GM18498 (cell line): ENCODE measurements around the gene ASGR1.
"Not testable (repeated sequence)": the region's sequence is repeated elsewhere in the genome, so short reads cannot be mapped to it uniquely, and the experiment has no call there.

Experiments used
- ATAC-seq: cut with Tn5 transposase; IDR thresholded peaks from one replicate; pipeline ENCODE4 v1.9.1; 2021; ENCODE audit warnings: mild to moderate bottlenecking, moderate library complexity; ENCODE audit not compliant: unreplicated experiment

Gene ASGR1

GRCh38 chr17:7191571-7192270 is 12.6 kb upstream of the ASGR1 start:
- ATAC-seq: no peak

- ATAC-seq: no peak
Observed at GRCh38 chr17:7191069-7191468, 11.9 kb upstream of the ASGR1 start.

GRCh38 chr17:7190276-7190917 is 11.2 kb upstream of the ASGR1 start:
- no peak for ATAC-seq

GRCh38 chr17:7186241-7186640 is 7.1 kb upstream of the ASGR1 start:
- no peak for ATAC-seq

GRCh38 chr17:7184647-7185046 is 5.5 kb upstream of the ASGR1 start:
- no peak for ATAC-seq

DNA sequence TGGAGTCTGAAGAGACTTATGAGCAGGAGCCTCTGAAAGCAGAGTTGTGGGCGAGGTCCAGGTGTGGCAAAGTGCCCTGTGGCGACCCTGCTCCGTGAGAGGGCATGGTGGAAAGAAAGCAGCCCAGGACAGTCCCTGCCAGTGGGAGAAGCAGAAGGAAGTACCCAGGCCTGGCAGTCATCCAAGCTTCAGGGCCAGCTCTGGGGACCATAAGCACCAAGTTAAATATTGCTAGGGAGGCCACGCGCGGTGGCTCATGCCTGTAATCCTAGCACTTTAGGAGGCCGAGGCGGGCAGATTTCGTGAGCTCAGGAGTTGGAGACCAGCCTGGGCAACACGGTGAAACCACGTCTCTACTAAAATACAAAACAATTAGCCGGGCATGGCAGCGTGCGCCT is 4.9 kb upstream of the ASGR1 start:
- ATAC-seq: no peak

DNA sequence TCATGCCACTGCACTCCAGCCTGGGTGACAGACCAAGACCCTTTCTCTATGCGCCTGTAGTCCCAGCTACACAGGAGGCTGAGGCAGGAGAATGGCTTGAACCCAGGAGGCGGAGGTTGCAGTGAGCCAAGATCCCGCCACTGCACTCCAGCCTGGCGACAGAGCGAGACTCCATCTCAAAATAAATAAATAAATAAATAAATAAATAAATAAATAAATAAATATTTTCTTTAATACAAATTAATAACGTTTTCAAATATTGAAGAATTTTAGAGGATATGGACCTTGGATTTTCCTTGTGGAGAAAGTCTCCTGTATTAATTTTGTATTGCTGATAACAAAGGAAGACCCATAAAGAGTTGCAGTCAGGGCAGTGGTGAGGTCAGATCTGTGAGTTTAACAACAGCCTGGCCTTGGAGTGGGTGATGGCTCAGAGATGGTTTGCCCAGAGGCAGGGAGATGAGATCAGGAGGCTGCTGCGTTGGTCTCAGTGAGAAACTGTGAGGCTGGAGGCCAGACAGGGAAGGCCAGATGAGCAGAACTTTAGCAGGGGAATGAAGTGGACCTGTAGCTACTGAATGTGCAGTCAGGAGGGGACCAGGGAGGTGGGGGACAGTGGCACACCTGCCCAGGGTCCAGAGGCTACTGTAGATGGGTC is 4.4 kb upstream of the ASGR1 start:
- ATAC-seq: no peak

DNA sequence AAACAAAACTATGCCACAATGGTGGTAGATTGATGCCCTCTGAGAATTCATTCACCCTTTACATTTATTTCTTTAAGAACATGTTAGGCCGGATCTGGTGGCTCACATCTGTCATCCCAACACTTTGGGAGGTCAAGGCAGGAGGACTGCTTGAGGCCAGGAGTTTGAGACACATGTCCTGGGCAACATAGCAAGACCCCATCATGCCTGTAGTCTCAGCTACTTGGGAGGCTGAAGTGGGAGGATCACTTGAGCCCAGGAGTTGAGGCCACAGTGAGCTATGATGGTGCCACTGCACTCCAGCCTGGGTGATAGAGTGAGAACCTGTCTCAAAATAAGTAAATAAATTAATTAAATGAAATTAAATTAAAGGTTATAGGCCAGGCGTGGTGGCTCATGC is 2.9 kb upstream of the ASGR1 start:
- ATAC-seq: not testable (repeated sequence)

DNA sequence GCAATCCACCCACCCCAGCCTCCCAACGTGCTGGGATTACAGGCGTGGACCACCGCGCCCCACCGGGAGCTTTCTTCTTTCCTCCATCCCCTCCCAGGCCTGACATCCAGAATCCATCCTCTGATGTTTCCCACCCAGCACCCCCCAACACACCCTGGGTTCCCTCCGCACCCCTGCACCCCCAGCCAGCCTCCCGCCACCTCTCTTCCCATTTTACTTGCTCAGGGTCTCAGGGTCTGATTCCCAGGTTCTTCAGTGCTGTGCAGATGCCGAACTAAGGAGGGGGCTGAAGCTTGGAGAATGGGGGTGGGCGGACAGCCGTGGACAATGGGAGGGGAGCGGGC is 225 bp downstream of the ASGR1 start:
- ATAC-seq: no peak

DNA sequence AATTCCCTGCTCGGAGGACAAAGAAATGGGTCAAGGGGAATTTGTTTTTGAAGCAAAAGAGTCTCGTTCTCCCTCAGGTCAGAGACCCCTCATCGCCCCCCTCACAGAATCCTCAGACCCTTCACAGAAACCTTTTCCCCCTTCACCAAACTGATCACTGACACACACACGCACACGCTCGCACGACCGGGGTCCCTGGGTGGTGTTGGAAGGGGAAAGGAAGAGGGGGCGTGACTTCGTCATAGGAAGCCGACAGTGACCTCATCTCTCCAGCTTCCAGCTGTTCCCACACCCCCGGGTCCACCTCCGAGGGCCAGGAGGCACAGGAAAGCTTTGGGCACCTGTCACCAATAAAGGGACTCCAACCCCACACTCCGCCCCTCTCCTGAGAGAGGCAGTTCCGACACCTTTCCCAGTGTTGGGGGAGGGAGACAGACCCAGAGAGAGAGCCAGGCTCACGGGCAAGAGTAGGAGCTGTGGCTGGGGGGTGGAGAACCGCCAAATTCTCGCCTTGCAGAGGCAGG is 1.2 kb downstream of the ASGR1 start:
- no peak for ATAC-seq

DNA sequence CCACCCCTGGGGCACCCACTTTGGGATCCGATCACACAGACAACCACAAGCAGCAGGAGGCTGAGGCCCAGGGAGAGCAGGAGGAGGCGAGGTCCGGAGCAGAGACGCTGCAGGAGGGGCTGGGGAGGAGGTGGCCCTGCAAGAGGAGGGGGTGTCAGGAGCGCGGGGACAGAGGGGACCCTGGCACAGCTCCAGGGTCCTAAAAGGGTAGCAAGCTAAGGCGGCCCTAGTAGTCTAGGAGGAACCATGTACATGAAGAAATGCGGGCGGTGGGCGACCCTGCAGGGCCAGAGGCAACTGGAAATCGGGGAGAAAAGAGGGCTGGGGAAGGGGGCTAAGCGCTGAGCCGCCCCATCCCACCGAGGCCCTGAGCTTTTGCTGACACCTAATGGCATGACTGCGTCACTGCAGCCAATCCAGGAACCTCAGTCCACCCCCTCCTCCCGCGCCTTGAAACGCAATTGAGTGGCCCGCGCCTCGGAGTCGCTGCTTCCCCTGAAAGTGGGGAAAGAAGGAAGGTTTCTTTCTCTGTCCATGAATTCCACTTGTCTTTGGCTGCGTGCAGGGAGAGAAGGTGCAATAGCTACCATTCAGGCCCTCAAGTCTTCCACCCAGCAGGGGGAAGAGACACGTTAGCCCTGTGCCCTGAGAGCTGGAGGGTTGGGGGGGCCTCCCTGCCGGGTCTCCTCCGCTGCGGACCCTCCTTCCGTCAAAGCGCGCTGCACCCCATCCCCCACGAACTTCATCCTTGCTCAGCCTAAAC is 1.8 kb downstream of the ASGR1 start:
- ATAC-seq: no peak

DNA sequence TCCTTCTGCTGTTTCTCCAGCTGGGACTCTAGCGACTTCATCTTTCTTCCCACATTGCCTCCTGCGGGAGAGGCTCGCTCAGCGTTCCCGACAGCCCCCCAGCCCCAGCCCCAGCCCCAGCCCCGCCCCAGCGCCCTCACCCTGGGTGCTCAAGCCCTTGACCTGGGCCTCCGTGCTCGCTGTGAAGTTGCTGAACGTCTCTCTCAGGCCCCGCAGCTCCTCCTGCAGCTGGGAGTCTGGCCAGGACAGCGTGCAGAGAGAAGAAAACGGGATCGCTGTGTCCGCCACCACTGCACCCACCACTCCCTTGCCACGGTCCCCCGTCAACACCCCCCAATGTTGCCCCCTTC is 2.4 kb downstream of the ASGR1 start:
- no peak for ATAC-seq

DNA sequence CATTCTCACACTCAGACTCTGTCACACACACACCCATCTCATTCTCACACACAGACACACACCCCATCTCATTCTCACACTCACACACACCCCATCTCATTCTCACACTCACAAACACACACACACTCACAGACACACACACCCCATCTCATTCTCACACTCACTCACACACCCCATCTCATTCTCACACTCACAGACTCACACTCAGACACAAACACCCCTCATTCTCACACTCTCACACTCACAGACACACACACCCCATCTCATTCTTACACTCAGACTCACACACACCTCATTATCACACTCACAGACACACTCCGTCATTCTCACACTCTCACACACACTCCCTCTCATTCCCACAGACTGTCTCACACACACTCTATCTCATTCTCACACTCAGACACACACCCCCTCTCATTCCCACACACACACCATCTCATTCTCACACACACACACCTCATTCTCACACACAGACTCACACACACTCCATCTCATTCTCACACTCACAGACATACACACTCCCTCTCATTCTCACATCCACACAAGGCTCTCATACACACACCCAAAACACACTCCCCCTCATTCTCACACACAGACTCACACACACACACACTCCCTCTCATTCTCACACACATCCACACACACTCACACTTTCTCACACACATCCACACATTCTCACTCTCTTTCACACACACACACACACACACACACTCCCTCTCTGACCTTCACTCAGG is 2.9 kb downstream of the ASGR1 start:
- ATAC-seq: no peak

GRCh38 chr17:7175330-7175733 is 3.8 kb downstream of the ASGR1 start:
- ATAC-seq: no peak

- ATAC-seq: no peak
Observed at GRCh38 chr17:7174603-7175326, 4.4 kb downstream of the ASGR1 start.

DNA sequence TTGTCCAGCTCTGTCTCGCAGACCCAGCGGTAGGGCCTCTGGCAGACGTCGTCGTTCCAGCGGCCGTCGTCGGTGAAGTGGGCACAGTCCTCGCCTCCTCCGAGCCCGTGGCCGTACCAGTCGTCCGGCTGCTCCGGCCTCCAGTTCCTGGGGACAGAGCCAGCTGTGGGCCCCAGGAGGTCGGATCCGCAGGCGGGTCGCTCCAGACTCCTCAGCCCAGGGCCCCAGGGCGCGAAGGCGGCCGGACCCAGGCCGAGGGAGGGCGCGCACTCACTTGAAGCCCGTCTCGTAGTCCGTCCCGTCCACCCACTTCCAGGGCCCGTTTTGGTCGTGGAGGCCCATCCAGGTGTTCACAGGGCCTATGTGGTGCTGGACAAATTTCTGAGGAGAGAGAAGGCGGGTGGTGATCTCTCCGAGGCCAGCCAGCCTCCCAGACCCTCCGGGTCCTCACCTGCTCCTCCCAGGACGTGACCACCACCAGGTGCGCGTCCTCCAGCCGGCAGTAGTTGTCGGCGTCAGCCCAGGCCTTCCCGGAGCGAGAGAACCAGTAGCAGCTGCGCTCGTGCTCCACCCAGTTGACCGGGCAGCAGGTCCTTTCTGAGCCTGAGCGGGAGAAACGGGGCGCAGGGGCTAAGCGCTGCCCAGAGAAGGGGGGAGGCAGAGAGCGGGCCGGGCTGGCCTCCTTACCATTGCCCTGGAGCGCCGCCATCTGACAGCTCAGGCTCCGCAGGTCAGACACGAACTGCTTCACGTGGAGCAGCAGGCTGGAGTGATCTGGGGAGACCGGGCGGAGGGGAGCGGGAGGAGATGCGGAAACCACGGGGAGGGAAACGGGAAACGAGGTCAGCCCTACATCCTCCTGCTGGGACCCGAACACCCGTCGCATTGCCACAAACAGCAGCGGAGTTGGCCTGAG is 5.2 kb downstream of the ASGR1 start:
- ATAC-seq: no peak

DNA sequence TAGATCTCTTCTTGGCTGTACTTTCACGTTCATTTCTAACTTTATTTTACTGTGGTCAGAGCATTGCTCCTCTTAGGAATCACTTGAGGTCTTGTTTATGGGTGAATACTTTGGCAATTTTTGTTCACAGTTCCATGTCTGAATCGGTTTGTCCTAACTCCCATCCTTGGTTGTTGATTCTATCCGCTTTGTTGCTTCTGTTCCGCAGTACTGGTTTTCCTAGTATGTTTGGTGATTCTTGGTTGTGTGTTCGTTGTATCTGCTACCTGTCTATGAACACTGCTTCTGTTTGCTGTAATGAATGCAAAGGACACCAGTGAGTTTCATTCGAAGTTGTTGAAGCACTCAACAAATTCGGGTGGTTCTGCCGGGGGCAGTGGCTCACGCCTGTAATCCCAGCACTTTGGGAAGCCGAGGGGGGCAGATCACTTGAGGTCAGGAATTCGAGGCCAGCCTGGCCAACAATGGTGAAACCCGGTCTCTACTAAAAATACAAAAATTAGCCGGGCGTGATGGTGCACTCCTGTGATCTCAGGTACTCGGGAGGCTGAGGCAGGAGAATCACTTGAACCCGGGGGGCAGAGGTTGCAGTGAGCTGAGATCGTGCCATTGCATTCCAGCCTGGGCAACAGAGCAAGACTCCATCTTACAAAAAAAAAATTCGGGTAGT is 6.5 kb downstream of the ASGR1 start:
- ATAC-seq: not testable (repeated sequence)

- ATAC-seq: not testable (repeated sequence)
Observed at GRCh38 chr17:7169565-7169908, 9.6 kb downstream of the ASGR1 start.
